ENCODE results near the gene BCS1L. TPM values are rescaled to one million over a fixed set of nuclear protein-coding genes. Genes with fewer than 3 reads are reported as not detected.
A peak's percentile ranks its signal among the peaks of the same experiment; 100 is the strongest.

The BCS1L gene, protein sequence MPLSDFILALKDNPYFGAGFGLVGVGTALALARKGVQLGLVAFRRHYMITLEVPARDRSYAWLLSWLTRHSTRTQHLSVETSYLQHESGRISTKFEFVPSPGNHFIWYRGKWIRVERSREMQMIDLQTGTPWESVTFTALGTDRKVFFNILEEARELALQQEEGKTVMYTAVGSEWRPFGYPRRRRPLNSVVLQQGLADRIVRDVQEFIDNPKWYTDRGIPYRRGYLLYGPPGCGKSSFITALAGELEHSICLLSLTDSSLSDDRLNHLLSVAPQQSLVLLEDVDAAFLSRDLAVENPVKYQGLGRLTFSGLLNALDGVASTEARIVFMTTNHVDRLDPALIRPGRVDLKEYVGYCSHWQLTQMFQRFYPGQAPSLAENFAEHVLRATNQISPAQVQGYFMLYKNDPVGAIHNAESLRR
- total RNA-seq: 10 to 100 TPM; 26.4 to 35.4 (median 32.4) TPM

GRCh38 chr2:218659258-218659987 lies at the start of gene BCS1L, which contains the start of gene ZNF142:
Gene BCS1L (plus strand): TSS chr2:218659683. CDS start chr2:218660988, 1,305 bp downstream.
Gene ZNF142 (minus strand): TSS chr2:218659623. CDS start chr2:218656429, 3,194 bp downstream.
- peak within 1 kb of the TSS; percentile 73 to 80 for H3K27ac ChIP-seq

GRCh38 chr2:218615868-218616315 lies 43.6 kb upstream of the BCS1L start:
- TF ChIP-seq, protein P1, sequence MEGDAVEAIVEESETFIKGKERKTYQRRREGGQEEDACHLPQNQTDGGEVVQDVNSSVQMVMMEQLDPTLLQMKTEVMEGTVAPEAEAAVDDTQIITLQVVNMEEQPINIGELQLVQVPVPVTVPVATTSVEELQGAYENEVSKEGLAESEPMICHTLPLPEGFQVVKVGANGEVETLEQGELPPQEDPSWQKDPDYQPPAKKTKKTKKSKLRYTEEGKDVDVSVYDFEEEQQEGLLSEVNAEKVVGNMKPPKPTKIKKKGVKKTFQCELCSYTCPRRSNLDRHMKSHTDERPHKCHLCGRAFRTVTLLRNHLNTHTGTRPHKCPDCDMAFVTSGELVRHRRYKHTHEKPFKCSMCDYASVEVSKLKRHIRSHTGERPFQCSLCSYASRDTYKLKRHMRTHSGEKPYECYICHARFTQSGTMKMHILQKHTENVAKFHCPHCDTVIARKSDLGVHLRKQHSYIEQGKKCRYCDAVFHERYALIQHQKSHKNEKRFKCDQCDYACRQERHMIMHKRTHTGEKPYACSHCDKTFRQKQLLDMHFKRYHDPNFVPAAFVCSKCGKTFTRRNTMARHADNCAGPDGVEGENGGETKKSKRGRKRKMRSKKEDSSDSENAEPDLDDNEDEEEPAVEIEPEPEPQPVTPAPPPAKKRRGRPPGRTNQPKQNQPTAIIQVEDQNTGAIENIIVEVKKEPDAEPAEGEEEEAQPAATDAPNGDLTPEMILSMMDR (IDR thresholded peaks at IDR 0.05): no peak
- TF ChIP-seq POLR2A (IDR thresholded peaks at IDR 0.05): no peak
- no peak for TF ChIP-seq POLR2AphosphoS5 (IDR thresholded peaks at IDR 0.05)
- no peak for DNase-seq (ENCODE audit: low spot score in 2 of 2)

More at GRCh38 chr2:218659258-218659987, at the start of gene BCS1L, which contains the start of gene ZNF142:
- Histone ChIP-seq H3K9me3 (no peaks in the 10 kb centered on the region), H3K36me3 (peaks cover 7% of the 10 kb centered on the region), H3K4me1 (peaks cover 0 to 7% of the 10 kb centered on the region in 2 donors), H3K4me3 (peak within 1 kb of the TSS; percentile 75 to 86 (median 83)), H3K27me3 (no peaks in the 10 kb centered on the region)
- intact Hi-C loops (cut with DNase I; ENCODE audit: low total_unique reads): no loop called here
- TF ChIP-seq POLR2AphosphoS5 (IDR thresholded peaks at IDR 0.05) (no peak), POLR2A (IDR thresholded peaks at IDR 0.05) (no peak)
- TF ChIP-seq, protein P1 (IDR thresholded peaks at IDR 0.05): no peak
- DNase-seq (ENCODE audit: low spot score in 2 of 2): peak; percentile 83 to 90

GRCh38 chr2:218618102-218618860 lies 41.2 kb upstream of the BCS1L start:
- H3K9me3 ChIP-seq: no peaks in the 10 kb centered on the region
- no peak for DNase-seq (ENCODE audit: low spot score in 2 of 2)
- H3K4me1 ChIP-seq: no peaks in the 10 kb centered on the region
- H3K27ac ChIP-seq: no peak overlapping the region
- no peak overlapping the region for H3K4me3 ChIP-seq
- intact Hi-C loops (cut with DNase I; ENCODE audit: low total_unique reads): loop anchor here (5.0 kb wide), 1 partner anchor 699 kb away; no protein-coding TSS in a partner anchor
- H3K27me3 ChIP-seq: no peaks in the 10 kb centered on the region
- H3K36me3 ChIP-seq: no peaks in the 10 kb centered on the region
- TF ChIP-seq POLR2AphosphoS5 (IDR thresholded peaks at IDR 0.05): no peak
- TF ChIP-seq, protein P1 (IDR thresholded peaks at IDR 0.05): no peak
- no peak for TF ChIP-seq POLR2A (IDR thresholded peaks at IDR 0.05)

More at GRCh38 chr2:218615868-218616315, 43.6 kb upstream of the BCS1L start:
- H3K27me3 ChIP-seq: no peaks in the 10 kb centered on the region
- intact Hi-C loops (cut with DNase I; ENCODE audit: low total_unique reads): loop anchor here (5.0 kb wide), 1 partner anchor 701 kb away; no protein-coding TSS in a partner anchor
- H3K4me1 ChIP-seq: no peaks in the 10 kb centered on the region
- H3K27ac ChIP-seq: no peak overlapping the region
- no peak overlapping the region for H3K4me3 ChIP-seq
- no peaks in the 10 kb centered on the region for H3K36me3 ChIP-seq
- no peaks in the 10 kb centered on the region for H3K9me3 ChIP-seq

DNA sequence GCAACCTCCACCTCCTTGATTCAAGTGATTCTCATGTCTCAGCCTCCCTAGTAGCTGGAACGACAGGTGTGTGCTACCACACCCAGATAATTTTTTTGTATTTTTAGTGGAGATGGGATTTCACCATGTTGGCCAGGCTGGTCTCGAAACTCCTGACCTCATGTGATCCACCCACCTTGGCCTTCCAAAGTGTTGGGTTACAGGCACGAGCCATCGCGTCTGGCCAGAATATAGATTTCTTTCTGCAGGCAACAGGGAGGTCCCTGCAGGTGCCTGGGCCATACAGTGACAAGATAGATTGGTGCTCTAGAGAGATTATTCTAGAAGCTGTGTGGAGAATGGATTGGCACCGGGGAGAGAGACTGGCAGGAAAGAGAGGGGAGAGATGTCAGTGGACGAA lies 38.5 kb upstream of the BCS1L start:
- no peak overlapping the region for H3K4me3 ChIP-seq
- no peak for DNase-seq (ENCODE audit: low spot score in 2 of 2)
- no peaks in the 10 kb centered on the region for H3K36me3 ChIP-seq
- no peaks in the 10 kb centered on the region for H3K9me3 ChIP-seq
- TF ChIP-seq POLR2A (IDR thresholded peaks at IDR 0.05): no peak
- TF ChIP-seq POLR2AphosphoS5 (IDR thresholded peaks at IDR 0.05): no peak
- TF ChIP-seq, protein P1 (IDR thresholded peaks at IDR 0.05): no peak
- no peak overlapping the region for H3K27ac ChIP-seq
- H3K27me3 ChIP-seq: no peaks in the 10 kb centered on the region
- H3K4me1 ChIP-seq: no peaks in the 10 kb centered on the region
- intact Hi-C loops (cut with DNase I; ENCODE audit: low total_unique reads): no loop called here
